ENCODE data around the gene MRPL11.

Gene MRPL11

GRCh38 chr11:66438504-66439466 lies at the start of gene MRPL11:
TSS of gene MRPL11 (minus strand) at chr11:66438848. CDS start at chr11:66438754, 94 bp downstream.
- peak; percentile 96 for DNase-seq (ENCODE audit: low spot score)

DNA sequence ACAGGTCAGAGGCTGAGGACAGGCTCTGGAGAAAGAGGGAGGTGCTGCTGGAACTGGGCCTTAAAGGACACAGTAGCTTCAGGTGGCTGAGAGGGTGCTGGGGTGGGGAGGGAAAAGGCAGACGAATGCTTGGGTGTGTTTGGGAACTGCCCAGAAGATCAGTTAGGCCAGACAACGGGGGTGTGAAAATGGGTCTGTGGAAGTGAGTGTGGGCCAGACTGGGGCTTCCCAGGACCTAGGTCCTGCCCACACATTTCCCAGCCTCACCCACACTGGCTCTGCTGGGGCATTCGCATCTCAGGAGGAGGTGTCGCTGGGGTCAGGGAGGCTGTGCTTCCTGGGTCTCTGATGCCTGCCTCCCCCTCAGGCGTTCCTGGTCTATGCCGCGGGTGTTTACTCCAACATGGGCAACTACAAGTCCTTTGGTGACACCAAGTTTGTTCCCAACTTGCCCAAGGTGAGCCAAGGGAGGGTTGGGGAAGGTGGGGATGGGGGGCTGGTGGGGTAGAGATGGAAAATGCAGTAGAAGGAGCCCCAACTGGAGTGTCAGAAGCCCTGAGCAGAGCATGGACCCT lies 46.2 kb upstream of the MRPL11 start:
- no peak for DNase-seq (ENCODE audit: low spot score)

GRCh38 chr11:66480117-66480938 lies 41.7 kb upstream of the MRPL11 start, which contains the start of gene DPP3:
TSS of gene DPP3 (plus strand) at chr11:66480434. CDS start at chr11:66482201, 1,767 bp downstream.
- DNase-seq (ENCODE audit: low spot score) = peak; percentile 97

DNA sequence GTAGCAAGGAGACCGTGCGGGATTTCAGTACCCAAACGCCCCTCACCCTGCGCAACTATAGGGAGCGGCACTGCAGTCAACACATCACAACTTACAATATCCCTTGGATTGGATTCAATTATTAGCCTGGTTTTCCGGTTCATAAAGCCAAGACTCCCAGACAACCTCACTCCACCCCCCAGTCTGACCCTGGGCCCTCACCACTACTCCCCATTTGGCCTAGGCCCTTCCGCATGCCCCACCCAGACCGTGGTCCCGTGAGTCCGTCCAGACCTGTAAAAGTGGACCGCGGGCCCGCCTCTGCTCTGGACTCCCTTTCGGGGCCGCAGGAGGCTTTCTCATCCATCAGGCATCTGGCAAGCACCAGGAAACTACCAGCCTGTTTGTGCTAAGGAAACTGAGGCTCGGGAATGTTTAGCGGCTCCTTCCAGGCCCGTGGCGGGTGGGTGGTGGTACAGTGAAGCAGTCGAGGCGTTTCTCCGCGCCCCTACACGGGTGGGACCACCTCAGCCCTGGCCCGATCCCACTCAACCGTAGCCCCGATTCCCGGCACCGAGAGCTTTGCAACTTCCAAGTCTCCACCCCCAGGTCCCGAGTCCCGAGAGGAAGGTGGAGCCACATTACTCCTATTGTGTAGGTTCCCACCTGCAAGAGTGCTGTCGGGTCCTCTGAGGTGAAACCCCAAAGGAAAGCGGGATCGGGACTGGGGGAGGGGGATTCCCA lies 40.9 kb upstream of the MRPL11 start:
- DNase-seq (ENCODE audit: low spot score) = peak; percentile 31

DNA sequence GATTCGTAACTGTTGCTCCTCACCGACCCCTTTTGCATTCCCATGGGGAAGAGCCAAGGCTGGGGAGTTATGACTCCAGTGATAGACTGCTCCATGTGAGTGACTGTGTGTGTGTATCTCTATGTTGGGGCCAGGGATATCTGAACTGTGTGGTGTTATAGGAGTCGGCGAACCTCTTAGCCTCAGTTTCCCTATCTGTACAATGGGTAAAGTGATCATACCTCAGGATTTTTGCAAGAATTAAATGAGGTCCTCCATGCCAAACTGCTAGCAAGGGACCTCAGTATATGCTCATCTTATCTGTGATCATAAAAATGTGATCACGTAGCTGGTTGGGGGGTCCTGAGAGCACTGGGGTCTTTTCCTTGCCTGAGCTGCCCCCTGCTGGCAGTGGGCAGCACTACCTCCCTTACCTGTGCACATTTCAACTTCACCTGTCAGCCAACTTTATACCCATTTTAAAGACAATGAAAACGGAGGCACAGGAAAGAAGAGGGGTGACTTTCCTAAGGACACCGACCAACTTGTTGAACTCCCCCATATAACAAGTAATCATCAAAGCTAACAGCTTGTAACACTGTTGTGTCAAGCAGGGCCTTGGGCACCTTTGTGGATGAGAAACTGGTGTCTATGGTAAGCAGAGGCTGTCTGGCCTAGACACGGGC lies 40.2 kb upstream of the MRPL11 start:
- peak; percentile 26 for DNase-seq (ENCODE audit: low spot score)

- no peak for DNase-seq (ENCODE audit: low spot score)
Observed at GRCh38 chr11:66477263-66478201, 38.9 kb upstream of the MRPL11 start.

GRCh38 chr11:66476841-66477251 lies 38.2 kb upstream of the MRPL11 start:
- no peak for DNase-seq (ENCODE audit: low spot score)

GRCh38 chr11:66476173-66476840 lies 37.7 kb upstream of the MRPL11 start:
- DNase-seq (ENCODE audit: low spot score) = no peak

- DNase-seq (ENCODE audit: low spot score) = no peak
Observed at GRCh38 chr11:66475349-66476172, 36.9 kb upstream of the MRPL11 start.

GRCh38 chr11:66473608-66474515 lies 35.2 kb upstream of the MRPL11 start:
- DNase-seq (ENCODE audit: low spot score) = no peak

- no peak for DNase-seq (ENCODE audit: low spot score)
Observed at GRCh38 chr11:66473167-66473566, 34.5 kb upstream of the MRPL11 start.

GRCh38 chr11:66472054-66472453 lies 33.4 kb upstream of the MRPL11 start:
- DNase-seq (ENCODE audit: low spot score) = no peak

- DNase-seq (ENCODE audit: low spot score) = no peak
Observed at GRCh38 chr11:66471142-66471541, 32.5 kb upstream of the MRPL11 start.

- no peak for DNase-seq (ENCODE audit: low spot score)
Observed at GRCh38 chr11:66470015-66470414, 31.4 kb upstream of the MRPL11 start.

DNA sequence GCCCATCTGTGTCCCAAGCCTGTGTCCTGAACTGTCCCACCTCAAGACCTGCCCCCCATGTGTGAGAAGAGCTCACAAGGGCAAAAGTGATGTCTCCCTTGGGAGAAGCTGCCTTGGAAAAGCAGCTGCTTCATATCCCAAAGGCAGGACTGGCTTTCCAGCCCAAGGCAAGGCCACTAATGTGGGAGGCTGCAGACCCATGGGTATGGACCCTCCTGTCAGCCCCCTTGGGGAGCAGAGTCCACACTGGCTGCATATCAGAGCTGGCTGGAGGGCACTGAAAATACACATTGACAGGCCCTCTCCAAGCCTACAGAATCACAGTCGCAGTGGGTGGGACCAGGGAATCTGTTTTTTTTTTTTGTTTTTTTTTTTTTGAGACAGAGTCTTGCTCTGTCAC lies 30.8 kb upstream of the MRPL11 start:
- no peak for DNase-seq (ENCODE audit: low spot score)

DNA sequence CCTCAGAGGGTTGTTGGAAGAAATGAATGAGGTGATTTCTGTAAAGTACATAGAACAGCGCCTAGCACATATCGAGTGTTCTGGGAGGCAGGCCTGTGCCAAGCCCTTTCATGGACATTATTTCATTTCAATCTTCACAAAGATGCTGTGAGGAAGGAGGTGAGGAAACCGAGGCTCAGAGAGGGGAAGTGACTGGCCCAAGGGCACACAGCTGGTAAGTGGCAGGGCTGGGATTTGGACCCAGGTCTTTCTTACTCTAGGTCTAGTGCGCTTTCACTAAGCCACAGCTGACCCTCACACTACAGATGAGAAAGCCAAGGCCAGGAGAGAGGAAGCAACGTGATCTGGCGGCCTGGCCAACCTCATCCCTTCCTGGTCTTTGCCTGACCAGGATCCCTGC lies 30.0 kb upstream of the MRPL11 start:
- no peak for DNase-seq (ENCODE audit: low spot score)

GRCh38 chr11:66467756-66468155 lies 29.1 kb upstream of the MRPL11 start:
- DNase-seq (ENCODE audit: low spot score) = peak; percentile 15

All from LoVo (cell line).